Activated CD4-positive, alpha-beta T cell treated with anti-CD3 and anti-CD28 coated beads, Interleukin-2, amount 50 U/mL, for 48 hours (primary cell): ENCODE measurements around the gene ZBP1.

Experiments used
- DNase-seq, 2 experiments: peaks; one replicate each; pipeline ENCODE4 v3.0.0-alpha.2; 2020

The ZBP1 gene

DNA sequence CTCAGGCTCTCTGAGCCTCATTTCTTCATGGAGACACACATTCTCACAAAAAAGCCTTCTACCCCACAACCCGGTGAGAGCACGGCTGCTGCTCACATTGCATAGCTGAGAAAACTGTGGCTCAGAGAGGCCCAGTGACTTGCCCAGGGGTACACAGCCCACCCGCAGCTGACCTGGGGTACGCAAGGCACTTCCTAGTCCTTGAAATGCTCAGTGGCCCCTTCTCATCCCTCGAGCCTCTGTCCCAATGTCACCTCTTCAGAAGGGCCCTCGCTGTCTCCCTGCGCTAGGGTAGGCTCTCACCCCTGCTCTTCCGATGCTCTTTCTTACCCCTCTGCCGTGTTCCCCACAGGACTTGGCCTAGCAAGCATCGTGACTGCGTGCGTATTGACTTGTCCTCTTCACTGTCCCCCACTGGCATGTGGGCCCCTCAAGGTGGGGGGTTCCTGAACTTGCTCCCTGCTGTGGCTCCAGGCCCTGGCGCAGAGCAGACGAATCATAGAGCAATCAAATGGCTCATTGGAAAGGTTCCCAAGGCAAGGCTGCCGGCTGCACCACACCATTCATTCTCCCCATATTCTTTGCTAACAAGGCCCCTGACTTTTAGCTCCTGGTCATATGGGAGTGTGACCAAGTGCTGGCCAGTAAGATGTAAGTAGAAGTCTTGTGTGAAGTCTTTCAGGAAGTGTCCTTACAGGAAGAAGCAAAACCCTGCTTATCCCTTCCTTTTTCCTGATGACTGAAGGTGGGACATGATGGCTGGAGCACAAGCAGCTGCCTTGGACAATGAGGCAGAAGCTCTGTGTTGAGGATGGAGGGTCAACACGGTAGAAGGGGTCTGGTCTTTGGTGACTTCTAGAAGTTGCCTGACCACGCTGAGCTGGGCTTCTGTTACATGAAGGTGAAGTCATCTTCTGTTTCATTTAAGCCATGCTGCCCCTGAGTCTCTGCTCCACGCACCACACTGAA is 36.7 kb downstream of the ZBP1 start:
- DNase-seq = no peak

DNA sequence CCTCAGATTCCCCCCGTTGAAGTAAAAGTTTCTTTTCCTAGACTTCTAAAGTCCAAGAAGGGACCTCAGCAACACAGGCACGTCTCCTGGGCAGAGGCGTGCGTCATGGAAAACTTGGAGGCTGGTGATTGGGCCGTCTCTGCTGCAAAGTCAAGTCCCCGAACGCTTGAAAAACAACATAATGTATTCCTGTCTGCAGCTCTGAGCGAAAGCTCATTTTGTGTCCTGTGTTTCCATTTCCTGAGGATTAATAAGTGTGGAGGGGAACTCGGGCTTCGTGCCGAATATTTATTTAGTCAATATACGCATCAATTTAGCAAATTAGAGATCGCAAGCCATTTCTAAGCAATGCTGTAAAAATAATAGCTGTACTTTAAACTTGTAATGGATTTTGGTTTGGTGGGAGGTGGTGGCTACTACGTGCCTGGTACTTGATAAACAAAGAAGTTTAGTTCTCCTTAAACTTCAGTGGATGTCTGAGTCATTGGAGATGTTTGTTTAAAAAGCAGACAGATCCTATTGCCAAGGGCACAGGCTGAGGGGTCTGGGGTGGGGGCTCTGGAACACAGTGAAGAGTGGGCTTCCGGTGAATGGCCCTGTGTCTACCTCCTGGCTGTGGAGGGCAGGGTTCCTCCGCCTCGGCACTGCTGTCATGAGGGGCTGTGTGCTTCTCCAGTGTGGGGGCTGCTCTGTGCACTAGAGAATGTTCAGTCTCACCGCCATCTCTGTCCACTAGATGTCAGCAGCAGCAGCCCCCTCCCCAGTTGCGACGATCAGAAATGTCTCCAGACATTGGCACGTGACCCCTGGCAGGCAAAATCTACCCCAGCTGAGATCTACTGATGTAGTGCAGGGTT is 37.6 kb downstream of the ZBP1 start:
- no peak for DNase-seq

DNA sequence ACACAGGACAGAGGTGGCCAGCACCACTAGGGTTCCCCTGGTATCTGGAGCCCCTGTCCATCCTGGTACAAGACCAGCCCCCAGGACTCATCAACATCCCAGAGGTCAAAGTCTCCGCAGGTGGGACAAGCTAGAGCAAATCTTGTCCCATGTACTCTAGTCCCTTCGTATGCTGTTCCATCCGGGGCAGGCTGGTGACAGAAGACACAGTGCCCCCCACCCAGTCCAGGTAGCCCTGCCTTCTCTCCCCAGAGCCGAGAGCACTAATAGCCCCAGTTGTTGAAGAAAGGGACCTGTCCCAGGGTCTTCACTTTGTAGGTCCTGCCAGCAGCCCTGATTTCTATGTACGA is 38.2 kb downstream of the ZBP1 start:
- no peak for DNase-seq

DNA sequence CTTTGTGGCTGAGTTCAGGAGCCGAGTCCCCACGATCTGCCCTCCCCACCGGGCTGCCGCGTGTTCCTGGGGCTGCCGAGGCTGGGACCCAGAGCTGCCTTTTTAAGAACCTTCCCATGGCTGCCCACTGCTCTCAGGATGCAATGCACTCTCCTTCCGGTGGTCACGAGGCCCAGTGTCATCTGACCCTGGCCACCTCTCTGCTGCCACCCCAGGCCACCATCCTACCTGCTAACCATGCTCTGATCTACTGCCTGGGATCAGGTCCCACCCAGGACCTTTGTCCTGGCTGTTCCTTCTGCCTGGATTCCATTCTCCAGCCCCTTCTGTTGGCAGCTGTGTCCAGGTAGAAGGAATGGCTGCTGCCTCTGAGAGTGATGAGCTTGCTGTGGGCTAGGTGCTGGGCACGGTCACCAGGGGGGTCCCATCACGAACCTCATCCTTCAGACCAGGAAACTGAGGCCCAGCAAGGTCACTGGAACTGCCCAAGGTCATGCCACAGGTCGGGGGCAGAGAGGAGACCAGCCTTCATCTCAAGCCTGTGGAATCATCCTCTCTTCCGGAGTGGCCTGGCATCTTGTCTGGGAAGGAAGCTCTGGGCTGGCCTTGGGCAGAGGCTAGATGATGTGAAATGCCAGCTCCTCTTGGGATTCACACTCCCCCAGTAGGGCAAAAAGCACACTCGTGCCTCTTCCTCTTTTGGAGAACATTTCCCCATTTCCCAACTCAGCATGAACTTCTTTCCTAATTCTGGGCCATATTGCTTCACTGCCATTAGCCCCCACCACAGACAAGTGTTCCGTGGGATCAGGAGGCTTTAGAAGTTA is 38.8 kb downstream of the ZBP1 start:
- DNase-seq = no peak

DNA sequence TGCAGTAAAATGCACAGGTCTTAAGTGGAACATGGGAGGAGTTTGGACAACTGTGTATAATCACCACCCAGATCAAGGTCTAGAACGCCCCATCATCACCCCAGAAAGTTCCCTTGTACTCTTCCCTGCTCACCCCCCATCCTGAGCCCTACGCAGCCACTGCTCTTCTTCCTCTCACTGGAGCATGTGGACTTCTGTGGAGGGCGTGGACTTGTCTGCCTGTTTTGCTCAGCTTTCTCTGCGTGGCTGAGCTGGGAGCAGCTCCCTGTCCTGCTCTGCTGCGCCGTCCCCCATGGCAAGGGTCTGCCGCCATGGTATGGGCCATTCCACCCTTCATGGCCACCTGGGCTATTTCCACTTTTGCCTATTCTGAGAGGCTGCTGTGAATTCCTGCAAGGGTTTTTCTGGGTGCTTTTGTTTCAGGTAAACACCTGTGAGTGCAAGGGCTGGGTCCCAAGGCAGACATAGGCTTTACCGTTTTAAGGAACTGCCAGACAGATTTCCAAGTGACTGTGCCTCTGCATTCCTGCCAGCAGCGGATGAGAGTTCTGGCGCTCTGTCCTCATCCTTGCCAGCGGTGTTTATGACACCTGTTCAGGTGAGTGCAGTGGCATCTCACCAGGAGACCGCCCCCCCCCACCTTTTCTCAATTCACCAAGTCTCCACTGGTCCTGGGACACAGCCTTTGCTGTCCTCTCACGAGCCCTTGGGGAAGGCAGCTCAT is 39.6 kb downstream of the ZBP1 start:
- no peak for DNase-seq

DNA sequence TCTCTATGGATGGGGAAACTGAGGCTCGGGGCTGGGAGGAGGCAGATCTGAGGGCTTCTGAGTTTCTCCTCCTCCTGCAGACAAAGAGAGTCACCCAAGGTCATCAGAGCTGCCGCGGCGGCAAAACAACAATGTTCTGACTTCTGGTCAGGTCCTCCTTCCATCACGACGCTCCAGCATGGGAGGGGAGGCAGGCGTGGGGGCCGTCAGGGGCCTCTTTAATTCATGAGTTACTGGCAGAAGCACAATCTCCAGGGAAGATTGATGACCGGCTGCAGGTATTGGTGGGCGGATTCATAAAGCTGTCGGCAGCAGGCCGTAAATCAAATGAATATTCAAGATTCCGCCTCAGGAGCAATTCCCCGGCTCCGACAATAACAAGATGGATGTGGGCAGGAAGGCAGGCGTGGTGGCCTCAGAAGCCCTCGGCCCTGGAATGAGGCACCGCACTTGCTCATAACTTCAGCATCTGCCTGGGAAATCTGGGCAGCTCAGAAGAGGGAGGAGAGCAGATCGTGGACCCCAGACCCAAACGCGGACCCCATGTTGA is 40.3 kb downstream of the ZBP1 start:
- no peak for DNase-seq

DNA sequence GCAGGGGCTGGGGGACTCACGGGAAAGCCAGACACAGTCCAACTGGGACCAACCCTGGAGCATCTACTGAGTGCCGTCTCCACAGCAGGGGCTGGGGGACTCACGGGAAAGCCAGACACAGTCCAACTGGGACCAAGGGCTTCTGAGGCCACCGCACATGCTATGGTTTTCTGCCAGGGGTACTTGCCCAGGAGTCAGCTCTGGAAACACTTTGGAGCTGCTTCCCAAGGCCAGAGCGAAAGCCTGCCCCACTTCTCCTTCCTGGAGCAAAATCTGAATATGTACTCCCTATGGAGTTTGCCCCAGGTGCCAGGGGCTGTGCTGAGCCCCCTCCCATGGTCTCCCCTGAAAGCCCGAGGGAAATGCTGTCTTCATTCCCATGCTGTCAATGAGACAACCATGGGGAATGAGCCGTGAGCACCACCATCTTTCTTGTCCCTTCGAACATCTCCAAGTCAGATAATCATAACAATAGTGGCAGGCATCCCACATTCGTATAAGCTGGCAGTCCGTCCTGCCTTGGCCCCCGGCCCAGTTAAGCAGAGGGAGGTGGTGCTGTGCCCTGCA is 40.8 kb downstream of the ZBP1 start:
- DNase-seq = no peak

DNA sequence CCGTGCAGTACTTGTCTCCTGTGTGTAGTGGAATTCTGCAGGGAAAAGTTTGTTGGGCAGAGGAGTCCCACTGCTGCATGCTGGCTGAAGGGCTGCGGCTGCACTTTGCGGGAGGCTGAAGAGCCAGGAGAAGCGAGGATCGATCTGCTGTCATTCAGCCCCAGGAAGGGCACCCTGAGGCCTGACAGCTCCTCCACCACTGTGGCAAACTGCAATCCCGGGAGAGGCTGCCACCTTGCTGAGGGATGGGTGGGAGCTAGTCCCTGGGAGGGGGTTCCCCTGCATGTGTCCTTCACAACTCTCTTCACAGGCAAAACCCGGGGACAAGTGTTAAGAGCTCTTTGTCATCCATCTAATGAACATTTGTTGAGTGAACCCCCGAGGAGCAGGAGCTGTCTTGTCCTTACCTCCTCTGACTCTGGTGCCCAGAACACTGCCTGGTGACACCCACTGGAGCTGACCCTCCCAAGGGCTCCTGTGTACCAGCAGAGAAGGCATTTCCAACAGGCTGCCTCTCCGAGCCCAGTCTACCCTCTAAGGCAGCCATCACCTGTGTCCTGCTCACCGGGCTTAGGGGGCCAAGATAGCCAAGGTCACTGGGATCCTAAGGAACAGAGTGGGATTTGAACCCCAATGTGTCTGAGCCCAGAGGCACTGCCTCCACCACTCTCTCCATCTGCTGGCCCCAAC is 41.6 kb downstream of the ZBP1 start:
- no peak for DNase-seq

DNA sequence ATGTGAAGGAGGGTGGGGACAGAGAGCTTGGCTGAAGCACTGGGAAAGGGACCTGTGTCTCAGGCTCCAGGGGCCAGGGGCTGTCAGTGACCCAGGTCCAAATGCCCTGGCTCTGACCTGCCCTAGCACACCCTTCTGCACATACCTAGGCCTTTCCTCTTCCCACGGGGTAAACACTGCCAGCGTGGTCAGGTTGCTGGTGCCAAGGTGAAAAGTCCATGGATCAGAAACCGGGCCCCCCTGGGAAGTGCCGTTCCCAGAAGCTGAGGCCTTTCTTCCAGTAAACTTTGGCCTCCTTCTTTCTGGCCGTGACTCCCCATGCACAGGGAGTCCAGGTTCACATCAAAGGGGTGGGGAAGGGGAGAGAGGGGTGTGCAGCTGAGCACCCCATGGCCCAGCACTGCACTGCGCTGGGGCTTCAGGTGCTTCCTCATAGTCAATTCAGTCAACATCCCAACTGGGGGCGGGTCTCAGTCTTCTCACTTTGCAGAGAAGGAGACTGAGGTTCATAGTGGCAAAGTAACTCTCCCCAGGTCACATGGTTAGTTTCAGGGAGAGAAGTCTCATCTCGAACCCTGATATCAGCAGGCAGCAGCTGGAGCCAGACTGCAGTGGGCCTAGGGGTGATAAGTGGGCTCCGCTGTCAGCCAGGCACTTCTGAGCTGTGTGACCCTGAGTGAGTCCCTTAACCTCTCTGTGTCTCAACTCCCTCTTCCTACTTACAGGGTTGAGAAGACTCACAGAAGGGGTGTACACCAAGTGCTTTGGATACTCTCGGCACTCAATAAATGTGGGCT is 42.3 kb downstream of the ZBP1 start:
- no peak for DNase-seq

DNA sequence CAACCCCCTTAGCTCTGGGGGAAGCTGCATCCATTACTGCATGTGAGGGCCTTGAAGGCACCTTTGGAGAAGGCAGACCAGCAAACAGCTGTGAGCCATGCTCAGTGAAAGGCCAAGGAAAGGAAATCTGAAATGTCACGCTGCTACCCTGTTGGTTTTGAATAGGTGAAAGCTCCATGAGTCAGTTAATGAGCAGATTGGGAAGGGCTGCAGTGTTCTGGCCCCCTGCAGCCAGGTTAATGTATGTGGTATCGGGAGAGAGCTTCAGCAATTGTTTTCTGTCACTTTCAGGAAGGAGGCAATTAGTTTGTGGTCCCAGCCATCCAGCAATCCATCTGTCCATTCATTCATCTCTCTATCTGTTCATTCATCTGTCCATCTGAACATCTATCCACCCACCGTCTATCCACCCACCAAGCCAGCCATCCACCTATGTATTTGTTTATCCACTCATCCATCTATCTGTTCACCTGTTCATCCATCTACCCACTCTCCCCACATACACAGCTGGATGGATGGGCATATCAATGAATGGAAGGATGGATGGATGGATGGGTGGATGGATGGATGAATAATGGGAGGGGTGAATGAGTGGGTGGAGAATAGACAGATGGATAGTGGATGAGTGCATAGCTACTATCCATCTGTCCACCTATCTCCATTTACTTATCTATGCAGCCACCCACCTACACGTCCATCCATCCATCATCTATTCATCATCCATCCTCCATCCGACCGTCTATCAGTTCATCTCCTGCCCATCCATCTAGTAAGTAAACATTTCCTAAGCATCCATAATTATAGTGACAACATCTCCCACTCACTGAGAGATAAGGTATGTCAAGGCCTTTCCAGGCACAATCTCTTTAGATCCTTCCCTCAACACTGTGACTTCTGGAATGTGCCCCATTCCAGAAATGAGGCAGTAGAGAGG is 43.3 kb downstream of the ZBP1 start:
- no peak for DNase-seq

DNA sequence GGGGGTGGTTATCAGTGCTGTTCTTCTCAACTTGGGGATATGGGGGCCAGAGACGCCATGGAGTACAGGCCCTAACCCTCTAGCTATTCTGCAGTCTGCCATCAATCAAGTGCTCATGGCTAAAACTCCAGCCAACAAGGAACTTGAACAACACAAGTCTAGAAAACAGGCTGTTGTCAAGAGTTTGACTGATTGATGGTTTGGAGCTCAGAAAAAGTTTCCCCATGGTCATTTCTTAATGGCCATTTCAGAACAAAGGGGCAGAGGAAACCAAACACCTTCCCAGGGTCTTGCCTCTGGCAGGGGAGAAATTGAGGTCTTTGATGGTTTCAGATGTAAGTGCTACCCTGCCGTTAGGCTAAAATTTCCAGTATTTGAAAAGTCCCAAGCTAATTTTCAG is 44.2 kb downstream of the ZBP1 start:
- no peak for DNase-seq

DNA sequence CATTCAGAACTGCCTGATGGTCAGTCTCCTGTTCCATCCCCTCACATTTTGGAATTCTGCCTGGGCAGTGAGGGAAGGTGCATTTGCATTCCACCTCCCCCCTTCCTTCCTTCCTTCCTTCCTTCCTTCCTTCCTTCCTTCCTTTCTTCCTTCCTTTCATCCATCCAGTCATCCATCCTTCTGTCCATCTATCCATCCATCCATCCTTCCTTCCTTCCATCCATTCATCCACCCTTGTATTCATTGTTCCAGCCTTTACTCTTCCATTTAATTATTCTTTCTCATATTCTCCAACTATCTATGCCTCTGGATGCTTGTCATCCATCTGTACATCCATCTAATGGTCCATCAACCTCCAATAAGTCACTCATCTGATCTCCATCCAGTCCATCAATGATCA is 45.3 kb downstream of the ZBP1 start:
- DNase-seq = no peak

DNA sequence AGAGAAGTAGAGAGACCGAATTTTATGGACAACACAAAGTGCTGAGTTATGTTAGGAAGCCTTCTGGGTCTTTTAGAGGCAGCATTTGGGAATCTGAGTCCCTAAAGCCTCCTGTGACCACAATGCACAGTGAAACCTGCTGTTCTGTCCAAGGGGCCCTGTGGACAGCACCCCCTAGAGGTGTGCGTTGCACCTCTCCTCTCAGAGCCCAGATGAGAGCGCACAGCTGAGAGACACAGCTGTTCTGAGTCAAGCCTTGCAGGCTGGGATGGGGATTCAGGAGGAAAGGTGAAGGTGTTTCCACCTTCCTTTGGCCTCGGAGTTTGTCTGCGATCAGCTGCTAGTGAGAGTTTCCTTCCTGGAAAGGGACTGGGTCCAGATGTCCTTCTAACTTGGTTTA is 46.3 kb downstream of the ZBP1 start:
- DNase-seq = no peak

DNA sequence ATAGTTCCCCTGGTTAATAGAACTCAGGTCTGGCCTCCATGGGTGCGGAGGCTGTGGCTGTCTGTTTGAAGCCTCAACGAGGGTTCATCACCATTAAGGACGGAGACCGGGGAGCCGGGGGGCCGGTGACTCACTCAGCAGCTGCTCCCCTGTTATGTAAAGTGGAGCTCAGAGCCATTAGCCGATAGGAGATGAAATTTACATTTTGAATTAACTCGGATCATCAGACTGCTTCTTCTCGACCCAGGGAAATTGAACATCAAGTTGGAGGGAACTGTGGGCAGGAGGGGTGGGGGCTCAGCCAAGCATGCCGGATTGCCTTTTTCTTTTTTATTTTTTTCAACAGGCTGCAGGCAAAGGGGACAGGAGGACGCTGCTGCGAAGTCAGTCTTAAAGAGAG is 47.0 kb downstream of the ZBP1 start:
- DNase-seq = no peak

DNA sequence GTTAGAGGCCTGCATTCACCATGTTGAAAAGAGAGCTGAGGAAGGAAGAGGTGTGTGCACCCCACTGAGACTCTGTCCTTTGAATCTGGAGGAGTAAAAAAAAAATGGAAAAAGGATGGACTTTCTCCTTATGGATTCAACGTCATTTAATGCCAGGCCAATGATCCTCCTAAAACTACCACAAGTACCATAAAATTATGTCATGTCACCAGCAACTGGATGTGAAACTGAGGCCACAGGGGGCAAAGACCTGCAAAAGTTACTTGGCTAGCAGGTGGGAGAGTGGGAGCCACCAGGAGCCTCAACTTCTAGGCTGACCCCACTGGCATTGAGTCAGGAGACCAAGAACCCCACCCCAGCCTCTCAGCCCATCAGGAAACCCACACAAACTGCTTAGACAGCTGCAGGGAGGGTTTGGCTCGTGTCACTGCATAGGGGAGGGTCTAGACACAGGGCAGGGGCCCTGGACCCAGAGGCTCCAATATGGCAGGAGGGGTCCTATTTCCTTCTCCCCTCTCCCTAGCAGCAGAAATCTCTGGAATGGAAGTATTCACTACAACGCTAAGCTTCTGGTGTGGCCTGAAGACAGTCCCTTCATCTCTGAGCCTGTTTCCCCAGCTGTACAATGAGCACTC is 48.3 kb downstream of the ZBP1 start:
- DNase-seq = no peak

DNA sequence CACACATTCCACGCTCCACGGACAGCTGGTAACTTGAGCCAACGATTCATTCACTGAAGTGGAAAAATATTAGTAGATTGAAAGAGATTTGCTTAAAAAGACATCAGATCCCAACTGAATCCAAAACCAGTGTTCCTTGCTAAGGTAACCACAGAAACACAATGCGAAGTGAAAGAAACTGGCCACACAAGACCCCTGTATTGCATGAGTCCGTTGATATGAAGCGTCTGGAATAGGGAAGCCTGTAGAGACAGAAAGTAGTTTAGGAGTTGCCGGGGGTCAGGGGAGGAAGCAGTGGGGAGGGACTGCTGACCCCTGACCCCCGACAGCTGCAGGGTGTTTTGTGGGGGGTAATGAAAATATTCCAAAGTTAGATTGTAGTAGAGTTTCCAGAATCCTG is 49.3 kb downstream of the ZBP1 start:
- DNase-seq = no peak

DNA sequence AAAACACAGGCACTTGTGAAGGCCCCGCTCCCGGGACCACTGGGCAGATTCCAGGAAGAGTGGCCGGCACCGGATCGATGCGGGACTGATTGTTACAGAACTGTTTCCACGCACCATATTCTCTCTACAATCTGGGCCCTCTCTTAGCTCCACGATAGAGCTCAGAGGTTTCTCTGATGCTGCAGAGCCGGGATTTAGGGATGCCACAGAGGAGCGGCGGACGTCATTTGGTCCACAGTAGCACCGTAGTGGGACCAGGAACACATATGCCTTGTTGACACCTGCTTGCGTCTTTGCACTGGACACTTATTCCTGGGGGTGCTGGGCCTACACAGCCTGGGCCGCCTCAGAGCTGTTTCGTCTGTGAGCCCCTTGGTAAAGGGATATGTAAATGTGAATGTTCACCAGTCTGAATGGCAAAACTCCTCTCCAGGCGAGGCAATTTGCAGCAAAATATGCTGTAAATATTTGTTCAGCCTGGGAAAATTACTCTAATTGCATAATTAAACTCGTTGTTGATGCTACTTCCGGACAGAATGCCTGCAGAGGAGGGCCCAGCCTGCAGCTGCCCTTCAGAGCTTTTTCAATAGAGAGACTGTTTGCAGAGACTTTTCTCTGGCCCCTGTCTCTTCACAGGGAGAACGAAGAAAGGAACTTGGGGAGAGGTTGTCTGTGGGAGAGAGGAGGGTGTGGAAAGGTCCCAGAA is 49.9 kb downstream of the ZBP1 start:
- DNase-seq = no peak

DNA sequence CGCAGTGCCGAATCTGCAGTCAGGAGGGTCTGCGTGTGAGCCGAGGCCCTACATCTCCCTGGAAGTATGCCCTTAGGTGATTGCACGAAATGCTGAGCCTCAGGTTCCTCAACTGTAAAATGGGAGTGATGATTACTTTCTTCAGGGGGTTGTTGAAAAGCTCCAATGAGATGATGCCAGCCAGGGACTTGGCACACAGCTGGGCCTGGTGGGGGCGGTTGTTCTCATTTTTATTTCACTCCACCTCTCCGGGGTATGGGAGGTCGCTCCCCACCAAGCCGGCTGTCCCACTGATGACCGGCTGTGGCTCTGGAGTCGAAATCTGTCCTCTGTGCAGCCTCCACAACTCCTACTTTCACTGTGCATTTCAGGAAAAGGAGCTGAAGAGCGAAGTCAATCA is 51.3 kb downstream of the ZBP1 start:
- DNase-seq = no peak
